Activated CD4-positive, alpha-beta T cell treated with anti-CD3 and anti-CD28 coated beads for 36 hours (primary cell): ENCODE measurements around the gene AMIGO3. TPM values are rescaled to one million over a fixed set of nuclear protein-coding genes. Genes with fewer than 3 reads are reported as not detected.
A peak's percentile ranks its signal among the peaks of the same experiment; 100 is the strongest.
"Not testable (repeated sequence)": the region's sequence is repeated elsewhere in the genome, so short reads cannot be mapped to it uniquely, and the experiment has no call there.

Source experiments
- ATAC-seq: fragments of 200-7000 bp; cut with Tn5 transposase; one replicate; pipeline ENCODE4 v1.10.0; 2021; ENCODE audit warnings: mild to moderate bottlenecking, moderate library complexity
- CTCF ChIA-PET: fragments of 350-600 bp; sonication (Branson Sonifier 250); formaldehyde crosslinking; loops from one replicate; lab custom pipeline; 2021; ENCODE audit warnings: antibody characterized with exemption; lab: Charles Lee
- POLR2A ChIA-PET: fragments of 350-600 bp; sonication (Branson Sonifier 250); formaldehyde crosslinking; loops from one replicate; lab custom pipeline; 2021; ENCODE audit warnings: antibody characterized with exemption, inconsistent platforms; lab: Charles Lee
- DNase-seq: peaks from one replicate; pipeline ENCODE4 v3.0.0-alpha.2; 2020
- H3K27ac Mint-ChIP-seq: one replicate; pipeline ENCODE4 v1.8.0; 2021; ENCODE audit warnings: mixed read lengths
- H3K27me3 Mint-ChIP-seq: one replicate; pipeline ENCODE4 v1.8.0; 2021; ENCODE audit warnings: mixed read lengths
- H3K36me3 Mint-ChIP-seq: one replicate; pipeline ENCODE4 v1.8.0; 2021; ENCODE audit warnings: low read depth, mixed read lengths
- H3K4me1 Mint-ChIP-seq: one replicate; pipeline ENCODE4 v1.8.0; 2021; ENCODE audit warnings: mixed read lengths
- H3K4me3 Mint-ChIP-seq: one replicate; pipeline ENCODE4 v1.8.0; 2021; ENCODE audit warnings: mild to moderate bottlenecking, moderate library complexity, mixed read lengths
- H3K9me3 Mint-ChIP-seq: one replicate; pipeline ENCODE4 v1.8.0; 2021; ENCODE audit warnings: low read depth, mixed read lengths
- intact Hi-C, 2 experiments: fragments of 100-400 bp; cut with DNase I in 1 of 2; cut with micrococcal nuclease in 1 of 2; formaldehyde crosslinking; loops; one replicate each; pipeline versions ENCODE4 v1.14.2 to v1.15.1; 2022 to 2024; cut with DNase I, micrococcal nuclease
- total RNA-seq, 2 experiments: library from RNA; stranded (reverse); gene quantifications; one replicate each; pipeline ENCODE4 v1.2.3, GENCODE V29; 2021

Gene AMIGO3
- total RNA-seq, result under 1 TPM in 1 of 2 experiments, not detected in 1; 0.07 TPM

GRCh38 chr3:49719214-49719884, at the start of gene AMIGO3:
TSS of gene AMIGO3 (minus strand) at chr3:49719684. CDS start at chr3:49719465, 219 bp downstream.
- intact Hi-C loops, result loop anchor here (1.0 to 5.0 kb wide), 6 partner anchors 30 to 137 kb away; partner anchors contain the start of genes IP6K1 (in 2 of the 2), APEH (in 1 of the 2), MST1 (in 1 of the 2) and RNF123 (in 1 of the 2)
- Mint-ChIP-seq H3K27me3 (no peaks in the 10 kb centered on the region), H3K27ac (peak within 1 kb of the TSS; percentile 47), H3K4me3 (peak within 1 kb of the TSS; percentile 72), H3K36me3 (peaks cover 16% of the 10 kb centered on the region), H3K4me1 (peaks cover 24% of the 10 kb centered on the region), H3K9me3 (no peaks in the 10 kb centered on the region)
- ATAC-seq, result peak; percentile 69
- ChIA-PET CTCF (interaction anchor here (0.5 to 1.4 kb wide), 11 partner anchors 11 to 354 kb away, joined by 3 to 4 read pairs (median 4); partner anchors contain the start of gene DAG1), POLR2A (no interaction called here)
- DNase-seq, result peak; percentile 94

- ChIA-PET CTCF (no interaction called here), POLR2A (interaction anchor here (0.6 kb wide), 1 partner anchor 157 kb away, joined by 3 read pairs; no protein-coding TSS in a partner anchor)
- no peaks in the 10 kb centered on the region for H3K27me3 Mint-ChIP-seq
- H3K27ac Mint-ChIP-seq, result no peak overlapping the region
- peaks cover 6% of the 10 kb centered on the region for H3K36me3 Mint-ChIP-seq
- no peak overlapping the region for H3K4me3 Mint-ChIP-seq
- H3K9me3 Mint-ChIP-seq, result no peaks in the 10 kb centered on the region
- intact Hi-C loops, result no loop called here
- DNase-seq, result no peak
- peaks cover 12% of the 10 kb centered on the region for H3K4me1 Mint-ChIP-seq
- ATAC-seq, result no peak
Measured at GRCh38 chr3:49763981-49764380, 44.5 kb upstream of the AMIGO3 start.

- ChIA-PET CTCF (interaction anchor here (0.7 to 0.9 kb wide), 2 partner anchors 15 to 17 kb away, joined by 3 read pairs; no protein-coding TSS in a partner anchor), POLR2A (interaction anchor here (0.6 kb wide), 1 partner anchor 22 kb away, joined by 6 read pairs; no protein-coding TSS in a partner anchor)
- Mint-ChIP-seq H3K27me3 (no peaks in the 10 kb centered on the region), H3K36me3 (peaks cover 6% of the 10 kb centered on the region), H3K9me3 (no peaks in the 10 kb centered on the region), H3K27ac (no peak overlapping the region), H3K4me3 (no peak overlapping the region), H3K4me1 (peaks cover 14% of the 10 kb centered on the region)
- intact Hi-C loops, result no loop called here
- no peak for ATAC-seq
- DNase-seq, result no peak
Measured at GRCh38 chr3:49761661-49762060, 42.2 kb upstream of the AMIGO3 start.

- no peak for DNase-seq
- CTCF ChIA-PET, result interaction anchor here (1.0 kb wide), 1 partner anchor 44 kb away, joined by 3 read pairs; the partner anchor contains the start of gene INKA1
Measured at GRCh38 chr3:49759226-49759625, 39.7 kb upstream of the AMIGO3 start.

GRCh38 chr3:49757197-49757596, 37.7 kb upstream of the AMIGO3 start:
- no peak overlapping the region for H3K4me3 Mint-ChIP-seq
- CTCF ChIA-PET, result interaction anchor here (0.7 to 1.5 kb wide), 4 partner anchors 12 to 395 kb away, joined by 3 to 5 read pairs (median 4); partner anchors contain the start of gene INKA1
- no peak for ATAC-seq
- no peaks in the 10 kb centered on the region for H3K9me3 Mint-ChIP-seq
- POLR2A ChIA-PET, result no interaction called here
- peaks cover 5% of the 10 kb centered on the region for H3K36me3 Mint-ChIP-seq
- H3K4me1 Mint-ChIP-seq, result peaks cover 28% of the 10 kb centered on the region
- H3K27me3 Mint-ChIP-seq, result no peaks in the 10 kb centered on the region
- no peak for DNase-seq
- intact Hi-C loops, result no loop called here
- H3K27ac Mint-ChIP-seq, result no peak overlapping the region

More at GRCh38 chr3:49759226-49759625, 39.7 kb upstream of the AMIGO3 start:
- Mint-ChIP-seq H3K9me3 (no peaks in the 10 kb centered on the region), H3K27ac (no peak overlapping the region), H3K4me1 (peaks cover 22% of the 10 kb centered on the region), H3K4me3 (no peak overlapping the region), H3K27me3 (no peaks in the 10 kb centered on the region), H3K36me3 (peaks cover 2% of the 10 kb centered on the region)
- POLR2A ChIA-PET, result no interaction called here
- ATAC-seq, result no peak
- intact Hi-C loops, result no loop called here

GRCh38 chr3:49756036-49756435, 36.6 kb upstream of the AMIGO3 start:
- CTCF ChIA-PET, result no interaction called here

GRCh38 chr3:49754536-49754935, 35.1 kb upstream of the AMIGO3 start:
- Mint-ChIP-seq H3K27ac (no peak overlapping the region), H3K9me3 (no peaks in the 10 kb centered on the region), H3K4me1 (peaks cover 28% of the 10 kb centered on the region), H3K27me3 (no peaks in the 10 kb centered on the region), H3K4me3 (no peak overlapping the region), H3K36me3 (peaks cover 5% of the 10 kb centered on the region)
- ATAC-seq, result no peak
- ChIA-PET CTCF (interaction anchor here (0.8 kb wide), 1 partner anchor 17 kb away, joined by 4 read pairs; no protein-coding TSS in a partner anchor), POLR2A (no interaction called here)
- intact Hi-C loops, result no loop called here
- DNase-seq, result no peak

More at GRCh38 chr3:49756036-49756435, 36.6 kb upstream of the AMIGO3 start:
- intact Hi-C loops, result no loop called here
- Mint-ChIP-seq H3K4me1 (peaks cover 28% of the 10 kb centered on the region), H3K27ac (no peak overlapping the region), H3K9me3 (no peaks in the 10 kb centered on the region), H3K27me3 (no peaks in the 10 kb centered on the region), H3K4me3 (no peak overlapping the region), H3K36me3 (peaks cover 5% of the 10 kb centered on the region)
- DNase-seq (no peak), ATAC-seq (no peak)
- POLR2A ChIA-PET, result no interaction called here

- ATAC-seq (no peak), DNase-seq (no peak)
- ChIA-PET CTCF (no interaction called here), POLR2A (no interaction called here)
- Mint-ChIP-seq H3K27me3 (no peaks in the 10 kb centered on the region), H3K9me3 (no peaks in the 10 kb centered on the region), H3K4me3 (no peak overlapping the region), H3K36me3 (peaks cover 11% of the 10 kb centered on the region), H3K27ac (no peak overlapping the region), H3K4me1 (peaks cover 17% of the 10 kb centered on the region)
- intact Hi-C loops, result no loop called here
Measured at GRCh38 chr3:49751501-49751900, 32.0 kb upstream of the AMIGO3 start.

- Mint-ChIP-seq H3K27me3 (no peaks in the 10 kb centered on the region), H3K27ac (no peak overlapping the region), H3K4me1 (peaks cover 11% of the 10 kb centered on the region), H3K4me3 (no peak overlapping the region), H3K36me3 (peaks cover 12% of the 10 kb centered on the region), H3K9me3 (no peaks in the 10 kb centered on the region)
- ChIA-PET POLR2A (no interaction called here), CTCF (no interaction called here)
- ATAC-seq (no peak), DNase-seq (no peak)
- intact Hi-C loops, result no loop called here
Measured at GRCh38 chr3:49750056-49750455, 30.6 kb upstream of the AMIGO3 start.

GRCh38 chr3:49748874-49749273, 29.4 kb upstream of the AMIGO3 start:
- H3K36me3 Mint-ChIP-seq, result peaks cover 12% of the 10 kb centered on the region
- DNase-seq, ATAC-seq, H3K27ac Mint-ChIP-seq, H3K27me3 Mint-ChIP-seq, H3K4me3 Mint-ChIP-seq, H3K4me1 Mint-ChIP-seq, intact Hi-C loops, H3K9me3 Mint-ChIP-seq: not testable (repeated sequence)
- ChIA-PET CTCF (interaction anchor here (0.6 to 1.2 kb wide), 5 partner anchors 12 to 257 kb away, joined by 3 read pairs; no protein-coding TSS in a partner anchor), POLR2A (interaction anchor here (0.6 kb wide), 1 partner anchor 120 kb away, joined by 8 read pairs; no protein-coding TSS in a partner anchor)

GRCh38 chr3:49747792-49748480, 28.5 kb upstream of the AMIGO3 start:
- POLR2A ChIA-PET, result no interaction called here
- no peaks in the 10 kb centered on the region for H3K27me3 Mint-ChIP-seq
- no peaks in the 10 kb centered on the region for H3K9me3 Mint-ChIP-seq
- intact Hi-C loops, result no loop called here
- ATAC-seq, result no peak
- CTCF ChIA-PET, result interaction anchor here (0.6 to 0.8 kb wide), 3 partner anchors 91 to 257 kb away, joined by 3 read pairs; no protein-coding TSS in a partner anchor
- H3K27ac Mint-ChIP-seq, result no peak overlapping the region
- no peak for DNase-seq
- H3K4me1 Mint-ChIP-seq, result no peaks in the 10 kb centered on the region
- H3K4me3 Mint-ChIP-seq, result no peak overlapping the region
- H3K36me3 Mint-ChIP-seq, result peaks cover 10% of the 10 kb centered on the region
